Cardiac muscle cell (in vitro differentiated cells and primary cell): ENCODE data around the gene TMX1. TPM values are rescaled to one million over a fixed set of nuclear protein-coding genes. Genes with fewer than 3 reads are reported as not detected.

ENCODE experiments used
- DNase-seq, 2 donors: peaks; one replicate each; pipeline versions ENCODE4 v3.0.0 to v3.0.0-alpha.2; 2010 to 2017; ENCODE audit warnings: low read depth in 1 of 2, low spot score in 1 of 2
- H3K27ac ChIP-seq: fragments of 200-600 bp; sonication (generic); 2 replicates; pipeline ENCODE4 v1.5.1; 2016
- H3K27me3 ChIP-seq: fragments of 200-600 bp; sonication (generic); 2 replicates; pipeline ENCODE4 v1.6.0; 2016; ENCODE audit warnings: control low read depth
- H3K36me3 ChIP-seq: fragments of 200-600 bp; sonication (generic); 2 replicates; pipeline ENCODE4 v1.5.1; 2016; ENCODE audit warnings: control low read depth
- H3K4me1 ChIP-seq: fragments of 200-600 bp; sonication (generic); 2 replicates; pipeline ENCODE4 v1.8.1; 2017; ENCODE audit warnings: low read depth, mild to moderate bottlenecking, mixed run types
- H3K4me3 ChIP-seq: fragments of 200-600 bp; sonication (generic); 2 replicates; pipeline ENCODE4 v1.5.1; 2016; ENCODE audit warnings: mild to moderate bottlenecking
- H3K9me3 ChIP-seq: fragments of 200-600 bp; sonication (generic); 2 replicates; pipeline ENCODE4 v1.5.1; 2017; ENCODE audit warnings: low read depth, mild to moderate bottlenecking, control low read depth
- CTCF ChIP-seq: IDR thresholded peaks from 2 replicates; pipeline ENCODE4 v1.5.1; 2012; ENCODE audit warnings: low read depth, mild to moderate bottlenecking, low read length
- polyA plus RNA-seq: library from polyadenylated mRNA; unstranded; fragments of >200 nt; fragmentation: Nextera tagmentation; extraction: Ambion mirVana; gene quantifications from 2 replicates; pipeline ENCODE4 v1.2.1, GENCODE V29; 2016
- total RNA-seq: library from RNA; depleted of rRNA; stranded (reverse); fragments of >200 nt; gene quantifications from 2 replicates; pipeline ENCODE4 v1.2.3, GENCODE V29; 2016

TMX1 gene
- total and polyA plus RNA-seq, 2 experiments from 2014 or later, result 11.9 to 25.3 TPM

GRCh38 chr14:51258788-51259187 lies 18.7 kb downstream of the TMX1 start:
- Histone ChIP-seq H3K4me3 (no peak overlapping the region), H3K27ac (no peak overlapping the region), H3K36me3 (peaks cover 17% of the 10 kb centered on the region), H3K4me1 (no peaks in the 10 kb centered on the region), H3K27me3 (no peaks in the 10 kb centered on the region), H3K9me3 (no peaks in the 10 kb centered on the region)
- no peak for TF ChIP-seq CTCF
- no peak for DNase-seq

GRCh38 chr14:51260225-51260624 lies 20.2 kb downstream of the TMX1 start:
- H3K27me3 ChIP-seq, result no peaks in the 10 kb centered on the region
- no peak overlapping the region for H3K4me3 ChIP-seq
- H3K9me3 ChIP-seq, result no peaks in the 10 kb centered on the region
- H3K36me3 ChIP-seq, result peaks cover 9% of the 10 kb centered on the region
- no peak for DNase-seq
- no peaks in the 10 kb centered on the region for H3K4me1 ChIP-seq
- TF ChIP-seq CTCF, result no peak
- no peak overlapping the region for H3K27ac ChIP-seq

GRCh38 chr14:51261151-51261550 lies 21.1 kb downstream of the TMX1 start:
- no peaks in the 10 kb centered on the region for H3K9me3 ChIP-seq
- H3K27me3 ChIP-seq, result no peaks in the 10 kb centered on the region
- no peak overlapping the region for H3K4me3 ChIP-seq
- DNase-seq, result no peak
- H3K4me1 ChIP-seq, result no peaks in the 10 kb centered on the region
- TF ChIP-seq CTCF, result no peak
- H3K27ac ChIP-seq, result no peak overlapping the region
- H3K36me3 ChIP-seq, result peaks cover 4% of the 10 kb centered on the region

GRCh38 chr14:51262868-51263267 lies 22.8 kb downstream of the TMX1 start:
- H3K9me3 ChIP-seq, result no peaks in the 10 kb centered on the region
- DNase-seq, result no peak
- no peaks in the 10 kb centered on the region for H3K36me3 ChIP-seq
- H3K4me3 ChIP-seq, result no peak overlapping the region
- TF ChIP-seq CTCF, result no peak
- H3K27ac ChIP-seq, result no peak overlapping the region
- H3K4me1 ChIP-seq, result no peaks in the 10 kb centered on the region
- no peaks in the 10 kb centered on the region for H3K27me3 ChIP-seq

GRCh38 chr14:51269634-51270033 lies 29.6 kb downstream of the TMX1 start:
- Histone ChIP-seq H3K27ac (no peak overlapping the region), H3K4me1 (no peaks in the 10 kb centered on the region), H3K4me3 (no peak overlapping the region), H3K9me3 (no peaks in the 10 kb centered on the region), H3K27me3 (no peaks in the 10 kb centered on the region), H3K36me3 (no peaks in the 10 kb centered on the region)
- DNase-seq, result no peak
- no peak for TF ChIP-seq CTCF

- H3K4me1 ChIP-seq, result no peaks in the 10 kb centered on the region
- TF ChIP-seq CTCF, result no peak
- H3K9me3 ChIP-seq, result no peaks in the 10 kb centered on the region
- H3K36me3 ChIP-seq, result no peaks in the 10 kb centered on the region
- H3K27me3 ChIP-seq, result no peaks in the 10 kb centered on the region
- no peak overlapping the region for H3K27ac ChIP-seq
- H3K4me3 ChIP-seq, result no peak overlapping the region
- DNase-seq, result no peak
Observed at GRCh38 chr14:51276605-51277004, 36.6 kb downstream of the TMX1 start.
